Superior temporal gyrus (tissue), 1 donor: ENCODE measurements around the gene CDON.
A peak's percentile ranks its signal among the peaks of the same experiment; 100 is the strongest.

Experiments
- DNase-seq: peaks from one replicate; pipeline ENCODE4 v3.0.0-alpha.2; 2016; ENCODE audit errors: extremely low spot score

Gene CDON

GRCh38 chr11:126083829-126084607, 21.4 kb upstream of the CDON start:
- DNase-seq, result no peak

GRCh38 chr11:126082251-126083109, 19.8 kb upstream of the CDON start:
- no peak for DNase-seq

- DNase-seq, result no peak
These were observed 19.2 kb upstream of the CDON start for GRCh38 chr11:126081915-126082250.

- DNase-seq, result no peak
These were observed 17.7 kb upstream of the CDON start for GRCh38 chr11:126080161-126080941.

GRCh38 chr11:126079621-126080124, 17.0 kb upstream of the CDON start:
- DNase-seq, result no peak

GRCh38 chr11:126076641-126077040, 14.0 kb upstream of the CDON start:
- DNase-seq, result no peak

- no peak for DNase-seq
These were observed 10.3 kb upstream of the CDON start for GRCh38 chr11:126072801-126073594.

- DNase-seq, result no peak
These were observed 9.6 kb upstream of the CDON start for GRCh38 chr11:126072141-126072741.

GRCh38 chr11:126063507-126063852, 814 bp upstream of the CDON start:
- no peak for DNase-seq

- DNase-seq, result peak; percentile 60
These were observed 673 bp downstream of the CDON start for GRCh38 chr11:126061707-126062678.

GRCh38 chr11:126060757-126061171, 1.9 kb downstream of the CDON start:
- peak; percentile 32 for DNase-seq

GRCh38 chr11:126059238-126059781, 3.4 kb downstream of the CDON start:
- DNase-seq, result no peak

GRCh38 chr11:126058105-126058874, 4.4 kb downstream of the CDON start:
- DNase-seq, result no peak

- no peak for DNase-seq
These were observed 7.8 kb downstream of the CDON start for GRCh38 chr11:126054882-126055281.

- no peak for DNase-seq
These were observed 8.3 kb downstream of the CDON start for GRCh38 chr11:126054408-126054807.

- no peak for DNase-seq
These were observed 9.0 kb downstream of the CDON start for GRCh38 chr11:126053415-126054286.

- no peak for DNase-seq
These were observed 11.5 kb downstream of the CDON start for GRCh38 chr11:126051117-126051516.

- no peak for DNase-seq
These were observed 13.5 kb downstream of the CDON start for GRCh38 chr11:126049159-126049558.
